Central memory CD8-positive, alpha-beta T cell (primary cell): ENCODE measurements around the gene CFTR.
"Not testable (repeated sequence)": the region's sequence is repeated elsewhere in the genome, so short reads cannot be mapped to it uniquely, and the experiment has no call there.

Source experiments
- ATAC-seq: fragments of 150-1000 bp; cut with Tn5 transposase; replicated peaks from 2 replicates; pipeline ENCODE4 v1.10.0; 2022; ENCODE audit warnings: mild to moderate bottlenecking, moderate FRiP score, moderate number of reproducible peaks; ENCODE audit not compliant: poor library complexity, severe bottlenecking; ENCODE audit errors: extremely low read depth
- DNase-seq, 2 donors: peaks; one replicate each; pipeline ENCODE4 v3.0.0; 2021; ENCODE audit warnings: low spot score in 2 of 2
- H3K27ac Mint-ChIP-seq: one replicate; pipeline ENCODE4 v1.8.0; 2022; ENCODE audit warnings: low read depth, mild to moderate bottlenecking, moderate library complexity, mixed read lengths
- H3K27me3 Mint-ChIP-seq: one replicate; pipeline ENCODE4 v1.8.0; 2022; ENCODE audit warnings: mixed read lengths
- H3K36me3 Mint-ChIP-seq: one replicate; pipeline ENCODE4 v1.8.0; 2022; ENCODE audit warnings: mild to moderate bottlenecking, moderate library complexity, mixed read lengths; ENCODE audit not compliant: insufficient read depth
- H3K4me1 Mint-ChIP-seq: one replicate; pipeline ENCODE4 v1.8.0; 2022; ENCODE audit warnings: mixed read lengths
- H3K4me3 Mint-ChIP-seq: one replicate; pipeline ENCODE4 v1.8.0; 2022; ENCODE audit warnings: mild to moderate bottlenecking, moderate library complexity, mixed read lengths
- H3K9me3 Mint-ChIP-seq: one replicate; pipeline ENCODE4 v1.8.0; 2022; ENCODE audit warnings: mixed read lengths

CFTR gene

GRCh38 chr7:117689406-117689805 is 209.6 kb downstream of the CFTR start:
- H3K9me3 Mint-ChIP-seq, result peaks cover 17% of the 10 kb centered on the region
- H3K36me3 Mint-ChIP-seq, result no peaks in the 10 kb centered on the region
- H3K27ac Mint-ChIP-seq, result no peak overlapping the region
- no peak for DNase-seq
- no peak overlapping the region for H3K4me3 Mint-ChIP-seq
- no peaks in the 10 kb centered on the region for H3K27me3 Mint-ChIP-seq
- H3K4me1 Mint-ChIP-seq, result no peaks in the 10 kb centered on the region
- no peak for ATAC-seq

GRCh38 chr7:117690147-117690546 is 210.3 kb downstream of the CFTR start:
- Mint-ChIP-seq H3K36me3 (no peaks in the 10 kb centered on the region), H3K4me1 (no peaks in the 10 kb centered on the region), H3K4me3 (no peak overlapping the region), H3K9me3 (peaks cover 17% of the 10 kb centered on the region), H3K27me3 (no peaks in the 10 kb centered on the region), H3K27ac (no peak overlapping the region)
- DNase-seq (no peak), ATAC-seq (no peak)

- no peak overlapping the region for H3K4me3 Mint-ChIP-seq
- peaks cover 17% of the 10 kb centered on the region for H3K9me3 Mint-ChIP-seq
- ATAC-seq, result no peak
Measured at GRCh38 chr7:117692338-117692737, 212.5 kb downstream of the CFTR start.

GRCh38 chr7:117698018-117698417 is 218.2 kb downstream of the CFTR start:
- Mint-ChIP-seq H3K27me3 (no peaks in the 10 kb centered on the region), H3K4me3 (no peak overlapping the region), H3K4me1 (no peaks in the 10 kb centered on the region), H3K27ac (no peak overlapping the region), H3K9me3 (peaks cover 14% of the 10 kb centered on the region), H3K36me3 (no peaks in the 10 kb centered on the region)
- ATAC-seq (no peak), DNase-seq (no peak)

More at GRCh38 chr7:117692338-117692737, 212.5 kb downstream of the CFTR start:
- Mint-ChIP-seq H3K27me3 (no peaks in the 10 kb centered on the region), H3K36me3 (no peaks in the 10 kb centered on the region), H3K27ac (no peak overlapping the region), H3K4me1 (no peaks in the 10 kb centered on the region)
- DNase-seq, result no peak

GRCh38 chr7:117704063-117704462 is 224.2 kb downstream of the CFTR start:
- H3K27me3 Mint-ChIP-seq, result peaks cover 9% of the 10 kb centered on the region
- H3K9me3 Mint-ChIP-seq, result peaks cover 16% of the 10 kb centered on the region
- DNase-seq, result no peak
- no peaks in the 10 kb centered on the region for H3K4me1 Mint-ChIP-seq
- peaks cover 2% of the 10 kb centered on the region for H3K36me3 Mint-ChIP-seq
- ATAC-seq, result no peak
- no peak overlapping the region for H3K27ac Mint-ChIP-seq
- H3K4me3 Mint-ChIP-seq, result no peak overlapping the region

GRCh38 chr7:117705630-117706029 is 225.8 kb downstream of the CFTR start:
- H3K36me3 Mint-ChIP-seq, result peaks cover 2% of the 10 kb centered on the region
- H3K4me3 Mint-ChIP-seq, result no peak overlapping the region
- ATAC-seq (no peak), DNase-seq (no peak)
- no peak overlapping the region for H3K27ac Mint-ChIP-seq
- peaks cover 9% of the 10 kb centered on the region for H3K27me3 Mint-ChIP-seq
- H3K4me1 Mint-ChIP-seq, result no peaks in the 10 kb centered on the region
- peaks cover 12% of the 10 kb centered on the region for H3K9me3 Mint-ChIP-seq

- Mint-ChIP-seq H3K36me3 (peaks cover 2% of the 10 kb centered on the region), H3K4me3 (no peak overlapping the region), H3K9me3 (peaks cover 6% of the 10 kb centered on the region), H3K4me1 (no peaks in the 10 kb centered on the region), H3K27me3 (peaks cover 9% of the 10 kb centered on the region), H3K27ac (no peak overlapping the region)
- DNase-seq (no peak), ATAC-seq (no peak)
Measured at GRCh38 chr7:117706210-117706609, 226.4 kb downstream of the CFTR start.

- Mint-ChIP-seq H3K27ac (no peak overlapping the region), H3K4me1 (no peaks in the 10 kb centered on the region), H3K36me3 (peaks cover 2% of the 10 kb centered on the region), H3K4me3 (no peak overlapping the region), H3K27me3 (peaks cover 9% of the 10 kb centered on the region), H3K9me3 (peaks cover 6% of the 10 kb centered on the region)
- DNase-seq (no peak), ATAC-seq (no peak)
Measured at GRCh38 chr7:117707080-117707479, 227.3 kb downstream of the CFTR start.

GRCh38 chr7:117708173-117708572 is 228.3 kb downstream of the CFTR start:
- not testable (repeated sequence) for DNase-seq, H3K9me3 Mint-ChIP-seq, H3K36me3 Mint-ChIP-seq, ATAC-seq, H3K27ac Mint-ChIP-seq, H3K27me3 Mint-ChIP-seq, H3K4me1 Mint-ChIP-seq, H3K4me3 Mint-ChIP-seq

- H3K4me1 Mint-ChIP-seq, result no peaks in the 10 kb centered on the region
Measured at GRCh38 chr7:117711556-117711955, 231.7 kb downstream of the CFTR start.

GRCh38 chr7:117715784-117716445 is 236.1 kb downstream of the CFTR start:
- no peak for DNase-seq
- H3K27me3 Mint-ChIP-seq, result peaks cover 7% of the 10 kb centered on the region
- H3K4me1 Mint-ChIP-seq, result no peaks in the 10 kb centered on the region
- ATAC-seq, result no peak
- no peaks in the 10 kb centered on the region for H3K9me3 Mint-ChIP-seq
- no peaks in the 10 kb centered on the region for H3K36me3 Mint-ChIP-seq
- H3K4me3 Mint-ChIP-seq, result no peak overlapping the region
- no peak overlapping the region for H3K27ac Mint-ChIP-seq

More at GRCh38 chr7:117711556-117711955, 231.7 kb downstream of the CFTR start:
- no peaks in the 10 kb centered on the region for H3K36me3 Mint-ChIP-seq
- ATAC-seq, result no peak
- H3K9me3 Mint-ChIP-seq, result no peaks in the 10 kb centered on the region
- H3K4me3 Mint-ChIP-seq, result no peak overlapping the region
- no peak overlapping the region for H3K27ac Mint-ChIP-seq
- peaks cover 7% of the 10 kb centered on the region for H3K27me3 Mint-ChIP-seq
- DNase-seq, result no peak

GRCh38 chr7:117716707-117717299 is 237.0 kb downstream of the CFTR start:
- DNase-seq (no peak), ATAC-seq (no peak)
- Mint-ChIP-seq H3K9me3 (no peaks in the 10 kb centered on the region), H3K27me3 (peaks cover 7% of the 10 kb centered on the region), H3K27ac (no peak overlapping the region), H3K4me1 (no peaks in the 10 kb centered on the region), H3K36me3 (no peaks in the 10 kb centered on the region), H3K4me3 (no peak overlapping the region)

- H3K27ac Mint-ChIP-seq, result no peak overlapping the region
- ATAC-seq (no peak), DNase-seq (no peak)
- H3K36me3 Mint-ChIP-seq, result no peaks in the 10 kb centered on the region
- H3K9me3 Mint-ChIP-seq, result no peaks in the 10 kb centered on the region
- no peaks in the 10 kb centered on the region for H3K4me1 Mint-ChIP-seq
- H3K4me3 Mint-ChIP-seq, result no peak overlapping the region
- peaks cover 7% of the 10 kb centered on the region for H3K27me3 Mint-ChIP-seq
Measured at GRCh38 chr7:117717357-117717756, 237.5 kb downstream of the CFTR start.
